Panc1 (cell line): ENCODE results near the gene EHD3. TPM values are rescaled to one million over a fixed set of nuclear protein-coding genes. Genes with fewer than 3 reads are reported as not detected.

ENCODE experiments used
- ATAC-seq: fragments of 200-7000 bp; cut with Tn5 transposase; 2 replicates; pipeline ENCODE4 v1.9.1; 2020; ENCODE audit warnings: mild to moderate bottlenecking, moderate library complexity
- BruUV-seq: library from RNA; stranded (reverse); fragments of 400-500 nt; replicated peaks from 2 replicates; lab custom pipeline; 2021; lab: Mats Ljungman, UMichigan
- CTCF ChIA-PET: fragments of 300-600 bp; sonication (Branson Sonifier 250); formaldehyde crosslinking; loops from one replicate; lab custom pipeline; 2022; ENCODE audit warnings: antibody characterized with exemption; lab: Charles Lee
- POLR2A ChIA-PET: fragments of 300-600 bp; sonication (Branson Sonifier 250); formaldehyde crosslinking; loops from one replicate; lab custom pipeline; 2022; ENCODE audit warnings: antibody characterized with exemption; lab: Charles Lee
- DNase-seq: peaks from one replicate; pipeline ENCODE4 v3.0.0-alpha.2; 2010; ENCODE audit warnings: low read depth, low spot score
- H3K27ac ChIP-seq: 2 replicates; pipeline ENCODE4 v1.5.1; 2011; ENCODE audit warnings: mild to moderate bottlenecking, low read length, inconsistent platforms
- H3K27me3 ChIP-seq: fragments of 200-500 bp; sonication (Bioruptor generic); 2 replicates; pipeline ENCODE4 v1.6.0; 2014; ENCODE audit warnings: low read length, inconsistent platforms; ENCODE audit not compliant: control insufficient read depth, insufficient read depth
- H3K36me3 ChIP-seq: fragments of 200-500 bp; sonication (Bioruptor generic); 2 replicates; pipeline ENCODE4 v1.5.1; 2014; ENCODE audit warnings: inconsistent platforms, mild to moderate bottlenecking, low read length, moderate library complexity; ENCODE audit not compliant: control insufficient read depth, insufficient read depth
- H3K4me1 ChIP-seq: 2 replicates; pipeline ENCODE4 v1.5.1; 2011; ENCODE audit warnings: inconsistent platforms, mild to moderate bottlenecking, low read length, moderate library complexity; ENCODE audit not compliant: control insufficient read depth, insufficient read depth
- H3K4me3 ChIP-seq, 2 experiments: 2 replicates each; pipeline ENCODE4 v1.5.1; 2011 to 2012; ENCODE audit warnings: low read depth in 2 of 2, low read length in 2 of 2, mild to moderate bottlenecking in 2 of 2, inconsistent platforms in 1 of 2, moderate library complexity in 1 of 2
- H3K9me3 ChIP-seq: fragments of 200-500 bp; sonication (Bioruptor generic); 2 replicates; pipeline ENCODE4 v1.5.1; 2014; ENCODE audit warnings: low read depth, mild to moderate bottlenecking, inconsistent platforms, low read length, moderate library complexity; ENCODE audit not compliant: control insufficient read depth, insufficient read depth
- POLR2AphosphoS5 ChIP-seq: IDR thresholded peaks from 2 replicates; pipeline ENCODE4 v1.6.1; 2012; ENCODE audit warnings: mild to moderate bottlenecking, low read depth, low read length, moderate library complexity
- REST ChIP-seq, 2 experiments: IDR thresholded peaks; 2 replicates each; pipeline ENCODE4 v1.6.1; 2011 to 2012; ENCODE audit warnings: low read depth in 2 of 2, control low read depth in 1 of 2, low read length in 1 of 2, mild to moderate bottlenecking in 1 of 2, moderate library complexity in 1 of 2; ENCODE audit not compliant: insufficient read depth in 1 of 2
- SIN3A ChIP-seq: IDR thresholded peaks from 2 replicates; pipeline ENCODE4 v1.6.1; 2012; ENCODE audit warnings: low read depth, mild to moderate bottlenecking, low read length, moderate library complexity, borderline replicate concordance; ENCODE audit not compliant: insufficient read depth
- TCF7L2 ChIP-seq: IDR thresholded peaks from 2 replicates; pipeline ENCODE4 v1.6.1; 2011; ENCODE audit warnings: mild to moderate bottlenecking, low read depth, low read length, inconsistent platforms
- in situ Hi-C: cut with HindIII; loops from 2 replicates; pipeline ENCODE4 v1.10.0; 2016; ENCODE audit warnings: low sequenced_read_pairs, low pct_unique_long_range_greater_than_20kb
- intact Hi-C: fragments of 100-400 bp; cut with micrococcal nuclease; formaldehyde crosslinking; loops from one replicate; pipeline ENCODE4 v1.10.0; 2022; ENCODE audit not compliant: unreplicated experiment
- total RNA-seq: library from RNA; stranded (reverse); gene quantifications from one replicate; pipeline ENCODE4 v1.2.1, GENCODE V29; 2021; ENCODE audit not compliant: unreplicated experiment
- TF ChIP-seq, protein P1 (sequence below): fragments of 450-650 bp; IDR thresholded peaks from 2 replicates; pipeline ENCODE4 v1.5.1; 2017; ENCODE audit warnings: mild to moderate bottlenecking

The EHD3 gene
- total RNA-seq, 1 experiment from 2014 or later: 2.6 TPM

- intact Hi-C loops (loop anchor here (10.0 kb wide), 1 partner anchor 108 kb away; no protein-coding TSS in a partner anchor), in situ Hi-C loops (no loop called here)
- no peak overlapping the region for H3K27ac ChIP-seq
- POLR2A ChIA-PET: no interaction called here
- no peaks in the 10 kb centered on the region for H3K36me3 ChIP-seq
- TF ChIP-seq, protein P1, sequence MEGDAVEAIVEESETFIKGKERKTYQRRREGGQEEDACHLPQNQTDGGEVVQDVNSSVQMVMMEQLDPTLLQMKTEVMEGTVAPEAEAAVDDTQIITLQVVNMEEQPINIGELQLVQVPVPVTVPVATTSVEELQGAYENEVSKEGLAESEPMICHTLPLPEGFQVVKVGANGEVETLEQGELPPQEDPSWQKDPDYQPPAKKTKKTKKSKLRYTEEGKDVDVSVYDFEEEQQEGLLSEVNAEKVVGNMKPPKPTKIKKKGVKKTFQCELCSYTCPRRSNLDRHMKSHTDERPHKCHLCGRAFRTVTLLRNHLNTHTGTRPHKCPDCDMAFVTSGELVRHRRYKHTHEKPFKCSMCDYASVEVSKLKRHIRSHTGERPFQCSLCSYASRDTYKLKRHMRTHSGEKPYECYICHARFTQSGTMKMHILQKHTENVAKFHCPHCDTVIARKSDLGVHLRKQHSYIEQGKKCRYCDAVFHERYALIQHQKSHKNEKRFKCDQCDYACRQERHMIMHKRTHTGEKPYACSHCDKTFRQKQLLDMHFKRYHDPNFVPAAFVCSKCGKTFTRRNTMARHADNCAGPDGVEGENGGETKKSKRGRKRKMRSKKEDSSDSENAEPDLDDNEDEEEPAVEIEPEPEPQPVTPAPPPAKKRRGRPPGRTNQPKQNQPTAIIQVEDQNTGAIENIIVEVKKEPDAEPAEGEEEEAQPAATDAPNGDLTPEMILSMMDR: no peak
- TF ChIP-seq SIN3A (no peak), REST (IDR thresholded peaks at IDR 0.05; ENCODE audit: insufficient read depth in 1 of 2, low read depth in 2 of 2, low read length in 1 of 2) (no peak), POLR2AphosphoS5 (no peak), TCF7L2 (no peak)
- DNase-seq (no peak), ATAC-seq (no peak)
- no peak overlapping the region for H3K4me3 ChIP-seq
- CTCF ChIA-PET: no interaction called here
- no peaks in the 10 kb centered on the region for H3K27me3 ChIP-seq
- no peaks in the 10 kb centered on the region for H3K4me1 ChIP-seq
- BruUV-seq: no TSS peak
- H3K9me3 ChIP-seq: no peaks in the 10 kb centered on the region
Observed at GRCh38 chr2:31302940-31303563, 69.1 kb downstream of the EHD3 start.

DNA sequence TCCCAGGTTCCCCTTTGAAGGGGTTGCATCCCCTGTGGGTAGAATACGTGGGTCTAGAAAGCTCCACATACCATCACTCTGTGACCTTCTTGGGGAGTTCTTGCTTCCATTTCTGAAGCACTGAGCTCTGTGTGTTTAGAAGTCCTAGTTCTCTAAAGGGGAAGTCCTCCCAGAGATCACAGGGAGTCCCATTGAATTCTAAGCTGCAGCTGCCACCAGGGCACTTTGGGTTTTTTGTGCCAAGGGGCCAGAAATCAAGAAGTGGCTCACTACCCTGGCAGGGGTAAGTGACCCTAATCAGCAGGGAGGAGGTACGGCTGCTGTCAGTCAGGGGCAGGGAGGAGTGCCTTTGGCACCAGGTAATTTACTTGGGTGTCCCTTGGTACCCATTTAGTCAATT, 70.9 kb downstream of the EHD3 start:
- Histone ChIP-seq H3K27ac (no peak overlapping the region), H3K4me3 (no peak overlapping the region), H3K4me1 (no peaks in the 10 kb centered on the region), H3K36me3 (no peaks in the 10 kb centered on the region), H3K27me3 (no peaks in the 10 kb centered on the region), H3K9me3 (no peaks in the 10 kb centered on the region)
- in situ Hi-C loops (no loop called here), intact Hi-C loops (loop anchor here (10.0 kb wide), 1 partner anchor 110 kb away; no protein-coding TSS in a partner anchor)
- ATAC-seq (no peak), DNase-seq (no peak)
- ChIA-PET CTCF (no interaction called here), POLR2A (no interaction called here)
- TF ChIP-seq TCF7L2: no peak
- TF ChIP-seq, protein P1: no peak
- TF ChIP-seq REST (IDR thresholded peaks at IDR 0.05; ENCODE audit: insufficient read depth in 1 of 2, low read depth in 2 of 2, low read length in 1 of 2): no peak
- TF ChIP-seq POLR2AphosphoS5: no peak
- no peak for TF ChIP-seq SIN3A
- no TSS peak for BruUV-seq
